Kidney (tissue), 14 donors: ENCODE measurements around the gene KCNJ5. TPM values are rescaled to one million over a fixed set of nuclear protein-coding genes. Genes with fewer than 3 reads are reported as not detected.

Experiments used
- DNase-seq, 5 donors: peaks; one replicate each; pipeline ENCODE4 v3.0.0-alpha.2; 2013 to 2020
- FAIRE-seq: peaks from 2 replicates; lab custom pipeline; 2012; peaks lifted over from hg19 to GRCh38; lab: Jason Lieb, UNC
- H3K27ac ChIP-seq, 2 donors: one replicate each; pipeline ENCODE4 v1.7.0; 2013; ENCODE audit warnings: low read depth in 2 of 2, low read length in 2 of 2, inconsistent platforms in 1 of 2
- H3K27me3 ChIP-seq: one replicate; pipeline ENCODE4 v1.7.1; 2013; ENCODE audit warnings: low read length, inconsistent platforms; ENCODE audit not compliant: control insufficient read depth, insufficient read depth
- H3K36me3 ChIP-seq, 3 donors: one replicate each; pipeline versions ENCODE4 v1.7.0 to v1.7.1; 2013; ENCODE audit warnings: low read length in 3 of 3, control low read depth in 1 of 3, inconsistent platforms in 1 of 3; ENCODE audit not compliant: insufficient read depth in 3 of 3, control insufficient read depth in 2 of 3
- H3K4me1 ChIP-seq, 3 donors: one replicate each; pipeline versions ENCODE4 v1.7.0 to v1.7.1; 2013; ENCODE audit warnings: low read length in 3 of 3, inconsistent platforms in 1 of 3, low read depth in 1 of 3; ENCODE audit not compliant: control insufficient read depth in 2 of 3, insufficient read depth in 2 of 3
- H3K4me3 ChIP-seq, 3 donors: one replicate each; pipeline versions ENCODE4 v1.7.0 to v1.8.1; 2013; ENCODE audit warnings: low read length in 3 of 3, control low read depth in 1 of 3, inconsistent platforms in 1 of 3
- H3K9ac ChIP-seq, 3 donors: one replicate each; pipeline versions ENCODE4 v1.7.0 to v1.7.1; 2013; ENCODE audit warnings: low read length in 3 of 3, control low read depth in 1 of 3, inconsistent platforms in 1 of 3
- H3K9me3 ChIP-seq, 3 donors: one replicate each; pipeline versions ENCODE4 v1.7.0 to v1.7.1; 2013; ENCODE audit warnings: low read length in 3 of 3, control low read depth in 1 of 3, inconsistent platforms in 1 of 3; ENCODE audit not compliant: control insufficient read depth in 2 of 3, insufficient read depth in 1 of 3
- CTCF ChIP-seq: IDR thresholded peaks from 3 replicates; pipeline ENCODE4 v1.5.1; 2012; ENCODE audit warnings: mild to moderate bottlenecking, moderate library complexity, borderline replicate concordance; ENCODE audit not compliant: insufficient read depth; ENCODE audit errors: extremely low read depth
- intact Hi-C: fragments of 100-400 bp; cut with DNase I; formaldehyde crosslinking; loops from one replicate; pipeline ENCODE4 v1.11.1; 2022
- polyA plus RNA-seq: library from polyadenylated mRNA; stranded (reverse); fragments of 350-450 nt; fragmentation: Illumina TruSeq; extraction: RNeasy Lipid Tissue Mini Kit (QIAGEN cat#74804); gene quantifications from one replicate; pipeline ENCODE4 v1.2.3, GENCODE V29; 2014; ENCODE audit warnings: low read depth, low replicate concordance; ENCODE audit not compliant: insufficient read depth
- total RNA-seq: library from RNA; stranded (reverse); fragmentation: NEBNext Ultra II Directional; extraction: Animal tissue kit (Norgen Biotek cat#: 25700); gene quantifications from one replicate; pipeline ENCODE4 v1.2.1, GENCODE V29; 2021
- donor health status: control.
- donor health status: control.
- donor health status: control.
- donor health status: control.
- donor health status: control.
- donor health status: DM: yes; HTN: yes; CAD: no.
- donor health status: Normal renal cell carcinoma (clear cell type).

KCNJ5 gene
- total and polyA plus RNA-seq, 2 donors from 2014 or later, result 5.7 to 6.5 TPM

DNA sequence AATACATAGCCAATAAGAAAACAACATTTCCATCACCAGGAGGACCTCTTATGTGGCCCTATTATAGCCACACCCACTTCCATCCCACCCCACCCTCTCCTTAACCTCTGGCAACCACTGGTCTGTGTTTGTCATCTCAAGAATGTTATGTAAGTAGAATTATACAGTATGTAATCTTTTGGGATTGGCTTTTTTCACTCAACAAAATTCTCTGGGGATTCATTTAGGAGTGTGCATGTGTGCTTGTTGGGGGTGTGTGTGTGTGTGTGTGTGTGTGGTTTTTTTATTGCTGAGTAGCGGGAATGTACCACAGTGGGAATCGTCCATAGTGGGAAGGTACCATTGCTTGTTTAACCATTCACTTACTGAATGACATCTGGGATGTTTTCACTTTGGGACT lies 5.2 kb downstream of the KCNJ5 start:
- Histone ChIP-seq H3K36me3 (no peaks in the 10 kb centered on the region), H3K27me3 (no peaks in the 10 kb centered on the region), H3K4me3 (no peak overlapping the region), H3K9ac (no peak overlapping the region), H3K9me3 (no peaks in the 10 kb centered on the region), H3K4me1 (peaks cover 0 to 4% (median 0%) of the 10 kb centered on the region in 3 donors), H3K27ac (no peak overlapping the region)
- no peak for DNase-seq
- TF ChIP-seq CTCF, result no peak
- intact Hi-C loops, result no loop called here
- no peak for FAIRE-seq

- Histone ChIP-seq H3K36me3 (no peaks in the 10 kb centered on the region), H3K27me3 (no peaks in the 10 kb centered on the region), H3K9ac (no peak overlapping the region), H3K27ac (no peak overlapping the region), H3K9me3 (no peaks in the 10 kb centered on the region), H3K4me1 (peaks cover 0 to 4% (median 0%) of the 10 kb centered on the region in 3 donors), H3K4me3 (no peak overlapping the region)
- no peak for TF ChIP-seq CTCF
- DNase-seq, result no peak
- no peak for FAIRE-seq
- intact Hi-C loops, result no loop called here
Measured at GRCh38 chr11:128897826-128898225, 6.7 kb downstream of the KCNJ5 start.

DNA sequence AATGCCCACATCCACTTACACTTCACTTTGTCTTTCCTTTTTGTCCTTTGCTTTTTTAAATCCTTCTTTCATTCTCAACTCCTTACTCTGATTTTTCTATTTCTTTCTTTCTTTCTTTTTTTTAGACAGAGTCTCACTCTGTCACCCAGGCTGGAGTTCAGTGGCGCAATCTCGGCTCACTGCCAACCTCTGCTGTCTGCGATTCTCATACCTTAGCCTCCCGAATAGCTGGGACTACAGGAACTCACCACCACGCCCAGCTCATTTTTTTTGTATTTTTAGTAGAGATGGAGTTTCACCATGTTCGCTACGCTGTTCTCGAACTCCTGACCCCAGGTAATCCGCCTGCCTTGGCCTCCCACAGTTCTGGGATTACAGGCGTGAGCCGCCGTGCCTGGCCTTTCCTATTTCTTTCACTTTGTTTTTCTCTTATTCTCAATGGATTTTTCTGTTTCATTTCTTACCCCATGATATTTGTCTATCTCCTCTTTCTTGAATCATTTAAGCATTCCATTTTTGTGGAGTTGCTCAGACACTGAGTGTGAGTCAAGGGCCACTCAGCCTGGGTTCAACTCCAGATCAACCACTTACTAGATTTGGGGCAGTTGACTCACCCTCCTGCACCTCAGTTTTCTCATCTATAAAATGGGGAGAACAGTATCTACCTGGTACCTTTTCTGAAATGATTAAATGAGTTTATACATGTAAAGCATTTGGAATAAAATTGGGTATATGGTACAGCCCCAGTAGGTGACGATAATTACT lies 7.6 kb downstream of the KCNJ5 start:
- no peak overlapping the region for H3K9ac ChIP-seq
- intact Hi-C loops, result no loop called here
- no peak overlapping the region for H3K27ac ChIP-seq
- H3K4me1 ChIP-seq, result peaks cover 0 to 4% (median 0%) of the 10 kb centered on the region in 3 donors
- H3K36me3 ChIP-seq, result no peaks in the 10 kb centered on the region
- no peak for TF ChIP-seq CTCF
- no peak for FAIRE-seq
- no peak overlapping the region for H3K4me3 ChIP-seq
- peak in 1 of 5 donors; percentile 34 for DNase-seq
- H3K9me3 ChIP-seq, result no peaks in the 10 kb centered on the region
- H3K27me3 ChIP-seq, result no peaks in the 10 kb centered on the region
